ELR (cell line): ENCODE measurements around the gene OR1J2.
"Not testable (repeated sequence)": the region's sequence is repeated elsewhere in the genome, so short reads cannot be mapped to it uniquely, and the experiment has no call there.

Experiments
- DNase-seq: peaks from one replicate; pipeline ENCODE4 v3.0.0-alpha.2; 2015; ENCODE audit warnings: low read depth

OR1J2 gene

DNA sequence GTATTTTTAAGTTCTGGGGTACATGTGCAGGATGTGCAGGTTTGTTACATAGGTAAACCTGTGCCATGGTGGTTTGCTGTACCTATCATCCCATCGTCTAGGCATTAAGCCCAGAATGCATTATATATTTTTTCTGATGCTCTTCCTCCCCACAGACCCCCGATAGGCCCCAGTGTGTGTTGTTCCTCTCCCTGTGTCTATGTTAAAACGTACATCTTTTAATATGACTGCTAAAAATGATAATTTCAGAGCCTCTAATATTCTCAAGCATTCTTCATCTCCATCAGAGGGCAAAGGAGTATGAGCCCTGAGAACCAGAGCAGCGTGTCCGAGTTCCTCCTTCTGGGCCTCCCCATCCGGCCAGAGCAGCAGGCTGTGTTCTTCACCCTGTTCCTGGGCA lies at the start of gene OR1J2:
OR1J2 (plus strand) TSS at position 301 of the 400 bp plus-strand sequence; CDS start at position 301, 0 bp downstream.
- DNase-seq, result no peak

- DNase-seq, result peak; percentile 28
These were observed 46.6 kb upstream of the OR1J2 start for GRCh38 chr9:122463828-122464632.

GRCh38 chr9:122464633-122465567 lies 45.7 kb upstream of the OR1J2 start:
- peak; percentile 85 for DNase-seq

- no peak for DNase-seq
These were observed 44.1 kb upstream of the OR1J2 start for GRCh38 chr9:122466456-122466855.

DNA sequence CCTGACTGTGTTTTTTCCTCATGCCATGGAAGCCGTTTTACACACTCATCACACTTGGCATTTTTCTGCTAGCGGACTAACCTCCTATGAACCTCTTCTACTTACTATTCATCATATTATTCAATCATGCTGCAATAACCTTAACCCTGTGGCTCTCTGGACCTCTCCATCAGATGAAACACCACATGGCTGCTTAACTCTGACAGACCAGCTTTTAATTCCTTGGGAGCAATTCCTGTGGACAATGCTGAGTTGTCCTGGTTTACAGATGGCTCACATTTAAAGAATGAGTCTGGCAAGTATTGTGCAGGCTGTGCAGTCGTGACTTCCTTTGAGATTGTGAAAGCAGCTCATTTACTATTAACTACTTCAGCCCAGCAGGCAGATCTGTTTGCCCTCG lies 41.9 kb upstream of the OR1J2 start:
- DNase-seq, result peak; percentile 41

GRCh38 chr9:122474561-122474960 lies 36.0 kb upstream of the OR1J2 start:
- no peak for DNase-seq

- DNase-seq, result no peak
These were observed 34.9 kb upstream of the OR1J2 start for GRCh38 chr9:122475717-122476116.

DNA sequence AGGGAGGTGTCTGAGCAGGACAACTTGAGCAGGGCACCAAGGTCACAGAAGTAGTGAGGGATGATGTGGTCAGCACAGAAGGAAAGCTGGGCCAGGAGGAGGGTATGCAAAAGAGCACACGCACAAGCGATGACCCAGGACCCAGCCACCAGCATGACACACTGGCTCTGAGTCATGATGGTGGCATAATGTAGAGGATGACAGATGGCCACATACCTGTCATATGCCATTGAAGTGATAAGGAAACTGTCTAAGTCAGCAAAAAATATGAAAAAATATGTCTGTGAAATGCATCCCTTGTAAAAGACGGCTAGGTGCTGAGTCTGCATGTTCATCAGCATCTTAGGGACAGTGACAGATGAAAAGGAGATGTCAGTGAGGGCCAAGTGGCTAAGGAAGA lies 33.3 kb upstream of the OR1J2 start:
- no peak for DNase-seq

GRCh38 chr9:122477826-122478225 lies 32.8 kb upstream of the OR1J2 start, which contains the start of gene OR1J1:
Gene OR1J1 (minus strand): TSS chr9:122477926. CDS start chr9:122477926, 0 bp downstream.
- no peak for DNase-seq

DNA sequence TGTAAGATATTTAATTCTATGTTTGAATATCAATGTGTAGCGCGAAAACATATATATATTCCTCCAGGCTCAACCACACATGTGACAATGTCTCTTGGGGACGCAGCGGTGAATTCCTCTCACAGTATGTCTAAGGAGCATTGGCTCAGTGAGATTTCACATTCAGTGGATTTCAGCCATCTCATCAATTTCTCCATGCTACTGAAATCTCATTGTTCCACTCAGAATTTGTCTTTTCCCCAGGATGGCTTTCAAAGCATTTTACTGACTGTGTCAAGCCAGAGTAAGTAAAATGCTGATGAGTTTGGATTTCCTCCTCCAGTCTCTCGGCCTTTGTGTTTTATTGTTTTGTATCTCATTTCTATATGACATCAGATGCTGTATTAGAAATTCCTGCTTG lies 31.5 kb upstream of the OR1J2 start:
- no peak for DNase-seq

GRCh38 chr9:122498883-122499288 lies 11.7 kb upstream of the OR1J2 start:
- peak; percentile 59 for DNase-seq

DNA sequence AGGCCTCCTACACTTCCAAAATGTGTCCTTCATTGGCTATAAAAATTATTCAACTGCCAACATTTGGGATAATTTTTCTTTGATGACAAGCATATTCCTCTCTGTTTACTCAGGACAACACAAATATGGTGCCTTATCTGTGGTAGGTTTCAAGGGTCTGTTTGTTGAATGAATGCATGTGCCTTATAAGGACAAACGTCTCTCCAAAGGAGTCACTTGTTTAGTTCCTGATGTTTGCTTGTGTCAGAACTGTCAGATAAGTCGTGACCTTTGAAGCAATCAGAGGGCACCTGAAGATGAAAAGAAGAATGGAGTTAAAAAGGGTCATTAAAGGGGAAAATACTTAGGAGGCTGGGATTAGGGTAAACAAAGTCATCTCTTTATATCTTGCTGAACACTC lies 3.6 kb upstream of the OR1J2 start:
- no peak for DNase-seq

- DNase-seq, result no peak
These were observed 7.6 kb downstream of the OR1J2 start for GRCh38 chr9:122518226-122518625.

GRCh38 chr9:122518841-122519240 lies 8.2 kb downstream of the OR1J2 start, which contains the start of gene OR1J4:
Gene OR1J4 (plus strand): TSS chr9:122519141. CDS start chr9:122519141, 0 bp downstream.
- no peak for DNase-seq

- no peak for DNase-seq
These were observed 8.8 kb downstream of the OR1J2 start for GRCh38 chr9:122519376-122519775.

DNA sequence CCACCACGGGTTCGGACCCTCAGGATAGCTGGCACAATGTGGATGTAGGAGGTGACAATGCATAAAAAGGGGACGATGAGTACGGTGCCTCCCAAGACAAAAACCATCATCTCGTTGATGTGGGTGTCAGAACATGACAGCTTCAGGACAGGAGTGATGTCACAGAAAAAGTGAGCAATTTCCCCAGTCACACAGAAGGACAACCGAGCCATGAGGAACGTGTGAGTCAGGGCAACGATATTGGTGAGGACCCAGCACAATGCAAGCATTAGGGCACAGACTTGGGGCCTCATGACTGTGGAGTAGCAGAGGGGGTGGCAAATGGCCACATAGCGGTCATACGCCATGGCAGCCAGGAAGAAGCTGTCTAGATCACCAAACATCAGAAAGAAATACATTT lies 16.0 kb downstream of the OR1J2 start:
- DNase-seq, result no peak

DNA sequence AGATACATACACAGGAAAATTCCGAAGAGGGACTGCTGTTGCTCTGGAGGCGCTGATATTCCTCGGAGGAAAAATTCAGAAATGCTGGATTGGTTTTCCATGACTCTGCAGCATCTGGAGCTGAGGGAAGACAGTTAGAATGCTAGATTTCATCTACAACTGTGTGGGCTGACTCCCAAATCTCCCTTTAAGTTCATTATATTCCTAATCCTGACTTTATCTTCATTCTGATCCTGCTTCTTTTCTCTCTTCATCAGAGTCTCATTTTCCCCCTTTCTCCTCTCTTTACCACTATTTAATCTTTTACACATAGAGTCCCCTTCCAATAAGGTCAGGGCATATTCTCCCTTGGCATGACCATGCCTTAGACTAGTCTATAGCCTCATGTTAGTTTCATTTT lies 16.6 kb downstream of the OR1J2 start, which contains the start of gene OR1N1:
OR1N1 (minus strand) TSS at position 101 of the 400 bp plus-strand sequence; CDS start at position 101, 0 bp downstream.
- no peak for DNase-seq

- DNase-seq, result not testable (repeated sequence)
These were observed 20.6 kb downstream of the OR1J2 start for GRCh38 chr9:122531157-122531556.

- DNase-seq, result peak; percentile 8
These were observed 25.5 kb downstream of the OR1J2 start for GRCh38 chr9:122536134-122536533.

DNA sequence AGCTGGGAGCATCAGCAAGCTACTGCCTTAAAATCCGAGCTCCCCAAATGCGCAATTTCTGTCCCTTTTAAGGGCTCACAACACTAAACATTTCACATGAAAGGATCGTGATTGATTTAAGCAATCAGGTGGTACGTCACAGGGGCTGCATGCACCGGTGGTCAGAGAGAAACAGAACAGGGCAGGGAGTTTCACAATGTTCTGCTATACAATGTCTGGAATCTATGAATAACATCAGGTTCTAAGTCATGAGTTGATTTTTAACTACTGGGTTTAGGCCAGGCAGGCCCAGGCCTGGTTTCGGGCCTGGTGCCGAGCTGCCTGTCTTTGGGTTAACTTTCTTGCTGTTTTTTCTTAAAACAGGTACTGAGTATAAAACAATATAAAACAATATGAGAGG lies 26.5 kb downstream of the OR1J2 start:
- not testable (repeated sequence) for DNase-seq

DNA sequence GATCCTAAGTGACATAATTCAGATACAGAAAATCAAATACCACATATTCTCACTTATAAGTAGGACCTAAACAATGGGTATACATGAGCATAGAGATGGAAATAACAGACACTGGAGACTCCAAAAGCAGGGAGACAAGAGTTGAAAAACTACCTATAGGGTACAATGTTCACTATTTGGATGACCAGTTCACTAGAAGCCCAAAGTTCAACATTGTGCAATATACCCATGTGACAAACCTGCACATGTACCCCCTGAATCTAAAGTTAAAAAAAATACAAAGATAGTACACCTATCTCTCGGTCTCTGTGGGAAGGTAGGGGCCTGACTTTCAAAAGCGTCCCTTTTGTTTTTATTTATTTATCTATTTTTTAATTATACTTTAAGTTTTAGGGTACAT lies 28.2 kb downstream of the OR1J2 start:
- DNase-seq, result no peak

GRCh38 chr9:122546196-122546595 lies 35.6 kb downstream of the OR1J2 start:
- DNase-seq, result no peak

DNA sequence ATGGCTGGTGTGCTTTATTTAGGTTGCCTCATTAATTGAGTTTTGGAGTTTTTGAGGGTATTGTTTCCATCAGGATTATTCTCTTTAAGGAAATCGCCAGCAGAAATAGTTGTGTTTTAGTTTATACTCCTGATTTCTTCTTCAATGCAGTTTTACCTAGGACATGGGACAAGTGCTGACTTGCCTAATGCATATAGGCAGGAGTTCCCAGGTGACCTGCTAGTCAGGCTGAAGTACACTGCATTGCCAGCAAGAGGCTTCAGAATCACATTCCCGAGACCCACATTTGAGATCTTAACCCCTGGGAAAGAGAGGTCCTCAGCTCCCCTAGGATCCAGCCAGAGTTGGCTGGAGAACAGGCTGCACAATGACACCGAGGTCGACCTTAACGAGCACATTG lies 40.8 kb downstream of the OR1J2 start:
- no peak for DNase-seq
